SU-DHL-6 (cell line): Measurements from ENCODE around the gene TLK2.

Source experiments
- H2AFZ ChIP-seq: fragments of 200-600 bp; sonication (generic); 2 replicates; pipeline ENCODE4 v1.6.1; 2014; ENCODE audit warnings: low read depth, mild to moderate bottlenecking, moderate library complexity, mixed read lengths, antibody characterized with exemption, low read length; ENCODE audit not compliant: severe bottlenecking
- H3F3A ChIP-seq: fragments of 200-600 bp; shearing (Covaris generic); 2 replicates; pipeline ENCODE4 v1.6.0; 2016; ENCODE audit warnings: antibody characterized with exemption, mild to moderate bottlenecking; ENCODE audit not compliant: insufficient read depth
- H3K27ac ChIP-seq: fragments of 200-600 bp; sonication (generic); 2 replicates; pipeline ENCODE4 v1.5.1; 2016; ENCODE audit warnings: low read depth, mild to moderate bottlenecking, low read length, moderate library complexity, mixed read lengths
- H3K27me3 ChIP-seq: fragments of 200-600 bp; sonication (generic), shearing (Covaris generic); 2 replicates; pipeline ENCODE4 v1.6.0; 2014; ENCODE audit warnings: mild to moderate bottlenecking, low read length
- H3K36me3 ChIP-seq: fragments of 200-600 bp; sonication (generic); 2 replicates; pipeline ENCODE4 v1.6.1; 2014; ENCODE audit warnings: mild to moderate bottlenecking, low read length, mixed read lengths
- H3K4me2 ChIP-seq: fragments of 300-600, 200-600 bp; shearing (Covaris generic), sonication (generic); 2 replicates; pipeline ENCODE4 v1.6.0; 2014; ENCODE audit warnings: low read length, low read depth, mild to moderate bottlenecking; ENCODE audit not compliant: poor library complexity, severe bottlenecking
- H3K4me3 ChIP-seq: fragments of 200-600 bp; sonication (generic); 2 replicates; pipeline ENCODE4 v1.5.1; 2014; ENCODE audit warnings: antibody characterized with exemption, low read length, mild to moderate bottlenecking, mixed read lengths; ENCODE audit not compliant: insufficient read depth, poor library complexity, severe bottlenecking
- H3K79me2 ChIP-seq: fragments of 200-600 bp; sonication (generic); 2 replicates; pipeline ENCODE4 v1.6.1; 2014; ENCODE audit warnings: mild to moderate bottlenecking, low read length, moderate library complexity; ENCODE audit not compliant: insufficient read depth
- H3K9ac ChIP-seq: fragments of 200-600 bp; sonication (generic); 2 replicates; pipeline ENCODE4 v1.7.0; 2014; ENCODE audit warnings: mild to moderate bottlenecking, low read length
- H3K9me2 ChIP-seq: fragments of 200-600 bp; sonication (generic); replicated peaks from 2 replicates; pipeline ENCODE4 v1.6.1; 2014; ENCODE audit warnings: low read length; ENCODE audit not compliant: insufficient read depth
- H3K9me3 ChIP-seq: fragments of 200-600 bp; sonication (generic); 2 replicates; pipeline ENCODE4 v1.6.1; 2014; ENCODE audit warnings: low read length, mixed read lengths; ENCODE audit not compliant: insufficient read depth
- H4K20me1 ChIP-seq: fragments of 200-600 bp; sonication (generic); 2 replicates; pipeline ENCODE4 v1.6.1; 2014; ENCODE audit warnings: low read depth, mild to moderate bottlenecking, antibody characterized with exemption, low read length, moderate library complexity, mixed read lengths
- EZH2phosphoT487 ChIP-seq: fragments of 200-600 bp; sonication (generic), shearing (Covaris generic); conservative IDR thresholded peaks from 2 replicates; pipeline ENCODE4 v1.6.1; 2018; ENCODE audit warnings: mild to moderate bottlenecking, antibody characterized with exemption, low read length, moderate library complexity, mixed read lengths
- TF ChIP-seq, protein P1 (sequence below): fragments of 200-600 bp; sonication (generic); IDR thresholded peaks from one replicate; pipeline ENCODE4 v1.5.1; 2017; ENCODE audit warnings: antibody characterized with exemption, mild to moderate bottlenecking, low read length, moderate library complexity; ENCODE audit not compliant: insufficient read depth, poor library complexity, severe bottlenecking

Gene TLK2

GRCh38 chr17:62653002-62653825, 174.6 kb downstream of the TLK2 start:
- TF ChIP-seq, protein P1, sequence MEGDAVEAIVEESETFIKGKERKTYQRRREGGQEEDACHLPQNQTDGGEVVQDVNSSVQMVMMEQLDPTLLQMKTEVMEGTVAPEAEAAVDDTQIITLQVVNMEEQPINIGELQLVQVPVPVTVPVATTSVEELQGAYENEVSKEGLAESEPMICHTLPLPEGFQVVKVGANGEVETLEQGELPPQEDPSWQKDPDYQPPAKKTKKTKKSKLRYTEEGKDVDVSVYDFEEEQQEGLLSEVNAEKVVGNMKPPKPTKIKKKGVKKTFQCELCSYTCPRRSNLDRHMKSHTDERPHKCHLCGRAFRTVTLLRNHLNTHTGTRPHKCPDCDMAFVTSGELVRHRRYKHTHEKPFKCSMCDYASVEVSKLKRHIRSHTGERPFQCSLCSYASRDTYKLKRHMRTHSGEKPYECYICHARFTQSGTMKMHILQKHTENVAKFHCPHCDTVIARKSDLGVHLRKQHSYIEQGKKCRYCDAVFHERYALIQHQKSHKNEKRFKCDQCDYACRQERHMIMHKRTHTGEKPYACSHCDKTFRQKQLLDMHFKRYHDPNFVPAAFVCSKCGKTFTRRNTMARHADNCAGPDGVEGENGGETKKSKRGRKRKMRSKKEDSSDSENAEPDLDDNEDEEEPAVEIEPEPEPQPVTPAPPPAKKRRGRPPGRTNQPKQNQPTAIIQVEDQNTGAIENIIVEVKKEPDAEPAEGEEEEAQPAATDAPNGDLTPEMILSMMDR = no peak
- TF ChIP-seq EZH2phosphoT487 = no peak
- H3K79me2 ChIP-seq = no peaks in the 10 kb centered on the region
- peak overlapping the region; percentile 39 for H3K4me2 ChIP-seq
- no peaks in the 10 kb centered on the region for H3K9me2 ChIP-seq
- no peaks in the 10 kb centered on the region for H3K9me3 ChIP-seq
- no peak overlapping the region for H3K27ac ChIP-seq
- H2AFZ ChIP-seq = peak overlapping the region; percentile 47
- no peaks in the 10 kb centered on the region; the same call in 1 of the 2 replicates for H3K27me3 ChIP-seq
- no peaks in the 10 kb centered on the region for H4K20me1 ChIP-seq
- H3F3A ChIP-seq = no peaks in the 10 kb centered on the region
- H3K4me3 ChIP-seq = no peak overlapping the region
- H3K9ac ChIP-seq = no peak overlapping the region
- H3K36me3 ChIP-seq = no peaks in the 10 kb centered on the region

DNA sequence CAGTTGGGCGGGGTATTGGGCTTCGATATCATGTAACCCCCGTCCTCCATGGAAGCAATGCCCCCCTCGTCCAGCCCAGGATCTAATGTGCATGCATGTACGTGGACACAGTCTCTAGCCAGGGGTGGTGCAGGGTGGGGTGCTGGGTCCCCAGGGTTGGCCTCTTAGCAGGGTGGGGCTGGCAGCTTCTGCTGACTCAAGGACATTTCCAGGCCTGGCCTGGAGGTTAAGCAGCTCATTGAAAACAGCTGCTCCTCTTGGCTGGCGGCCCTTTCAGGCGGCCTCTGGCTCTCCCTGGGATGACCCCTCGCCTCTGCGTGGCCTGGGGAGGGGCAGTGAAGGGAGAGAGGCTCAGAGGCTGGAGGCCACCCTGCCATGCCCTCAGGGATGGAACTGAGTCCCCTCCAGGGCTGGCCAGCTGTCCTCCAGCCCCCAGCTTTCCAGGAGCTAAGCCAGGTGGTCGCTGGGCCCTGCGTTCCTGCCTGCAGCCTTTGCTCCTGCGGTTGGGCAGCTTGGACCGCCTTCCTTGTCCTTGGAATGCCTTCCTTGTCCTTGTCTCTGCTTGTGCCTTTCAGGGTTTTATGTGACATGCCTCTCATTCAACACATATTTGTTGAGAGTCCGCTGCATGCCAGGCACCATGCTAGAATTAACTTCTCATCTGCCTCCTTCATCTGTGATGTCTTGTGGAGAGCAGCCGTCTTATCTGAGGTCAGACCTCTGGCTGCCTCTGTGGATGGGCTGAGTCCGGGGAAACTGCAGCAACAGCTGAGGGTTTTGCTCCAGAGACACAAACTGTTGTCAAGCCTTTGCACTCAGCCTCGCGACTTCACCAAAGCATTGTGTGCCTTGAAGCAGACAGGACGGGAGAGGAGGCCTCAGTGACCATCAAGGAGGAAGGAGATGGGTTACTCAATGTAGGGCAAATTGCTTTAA, 175.5 kb downstream of the TLK2 start:
- Histone ChIP-seq H3K27ac (no peak overlapping the region), H3K9ac (no peak overlapping the region), H3K36me3 (no peaks in the 10 kb centered on the region), H3K27me3 (no peaks in the 10 kb centered on the region), H3K4me2 (no peak overlapping the region), H4K20me1 (no peaks in the 10 kb centered on the region), H3K9me2 (no peaks in the 10 kb centered on the region), H3K79me2 (no peaks in the 10 kb centered on the region), H2AFZ (no peak overlapping the region), H3K4me3 (no peak overlapping the region), H3F3A (no peaks in the 10 kb centered on the region), H3K9me3 (no peaks in the 10 kb centered on the region)
- TF ChIP-seq, protein P1 = no peak
- no peak for TF ChIP-seq EZH2phosphoT487

GRCh38 chr17:62655656-62656055, 177.0 kb downstream of the TLK2 start:
- no peak overlapping the region for H3K4me3 ChIP-seq
- H3K79me2 ChIP-seq = no peaks in the 10 kb centered on the region
- no peaks in the 10 kb centered on the region for H3K9me3 ChIP-seq
- no peaks in the 10 kb centered on the region for H3K36me3 ChIP-seq
- H4K20me1 ChIP-seq = no peaks in the 10 kb centered on the region
- H3K27ac ChIP-seq = no peak overlapping the region
- H2AFZ ChIP-seq = no peak overlapping the region
- TF ChIP-seq, protein P1 = no peak
- no peak for TF ChIP-seq EZH2phosphoT487
- H3K4me2 ChIP-seq = no peak overlapping the region
- no peak overlapping the region for H3K9ac ChIP-seq
- H3F3A ChIP-seq = no peaks in the 10 kb centered on the region
- H3K27me3 ChIP-seq = no peaks in the 10 kb centered on the region
- H3K9me2 ChIP-seq = no peaks in the 10 kb centered on the region
